ENCODE measurements around the gene SELENOS.

SELENOS gene

GRCh38 chr15:101283931-101284330, 6.6 kb upstream of the SELENOS start:
- TF ChIP-seq CTCF (IDR thresholded peaks at IDR 0.05; ENCODE audit: extremely low read depth, missing control alignments), result no peak
- DNase-seq (ENCODE audit: low spot score), result no peak

- DNase-seq (ENCODE audit: low spot score), result no peak
- TF ChIP-seq CTCF (IDR thresholded peaks at IDR 0.05; ENCODE audit: extremely low read depth, missing control alignments), result no peak
Measured at GRCh38 chr15:101280007-101280406, 2.7 kb upstream of the SELENOS start.

GRCh38 chr15:101277943-101278564, 769 bp upstream of the SELENOS start:
- no peak for TF ChIP-seq CTCF (IDR thresholded peaks at IDR 0.05; ENCODE audit: extremely low read depth, missing control alignments)
- no peak for DNase-seq (ENCODE audit: low spot score)

- DNase-seq (ENCODE audit: low spot score), result peak; percentile 58
- TF ChIP-seq CTCF (IDR thresholded peaks at IDR 0.05; ENCODE audit: extremely low read depth, missing control alignments), result no peak
Measured at GRCh38 chr15:101276501-101277037, 716 bp downstream of the SELENOS start.

- TF ChIP-seq CTCF (IDR thresholded peaks at IDR 0.05; ENCODE audit: extremely low read depth, missing control alignments), result no peak
- peak; percentile 61 for DNase-seq (ENCODE audit: low spot score)
Measured at GRCh38 chr15:101275018-101275417, 2.3 kb downstream of the SELENOS start.

- TF ChIP-seq CTCF (IDR thresholded peaks at IDR 0.05; ENCODE audit: extremely low read depth, missing control alignments), result no peak
- no peak for DNase-seq (ENCODE audit: low spot score)
Measured at GRCh38 chr15:101273534-101273933, 3.8 kb downstream of the SELENOS start.

GRCh38 chr15:101272584-101272983, 4.7 kb downstream of the SELENOS start:
- DNase-seq (ENCODE audit: low spot score), result no peak
- no peak for TF ChIP-seq CTCF (IDR thresholded peaks at IDR 0.05; ENCODE audit: extremely low read depth, missing control alignments)

Measured in GM20000 (cell line).